COR-L47 (cell line): Measurements from ENCODE around the gene HACL1.
"Not testable (repeated sequence)": the region's sequence is repeated elsewhere in the genome, so short reads cannot be mapped to it uniquely, and the experiment has no call there.

ENCODE experiments used
- DNase-seq: peaks from one replicate; lab custom pipeline; 2025; lab: John Stamatoyannopoulos, UW

Gene HACL1

DNA sequence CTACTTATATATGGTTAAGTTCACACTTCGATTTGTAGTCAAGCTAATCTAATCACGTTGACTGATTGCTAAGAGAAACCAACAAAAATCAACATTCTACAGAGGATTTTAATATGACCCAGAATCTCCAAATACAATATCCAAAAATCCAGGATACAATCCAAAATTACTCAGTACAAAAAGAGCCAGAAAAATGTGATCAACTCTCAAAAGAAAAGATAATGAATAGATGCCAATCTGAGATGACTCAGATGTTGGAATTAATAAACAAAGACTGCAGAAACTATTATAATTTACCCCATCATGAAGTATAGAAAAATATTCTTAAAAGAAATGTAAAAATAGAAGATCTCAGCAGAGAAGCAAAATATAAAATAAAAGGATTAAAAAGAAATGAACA lies 22.3 kb downstream of the HACL1 start:
- no peak for DNase-seq

DNA sequence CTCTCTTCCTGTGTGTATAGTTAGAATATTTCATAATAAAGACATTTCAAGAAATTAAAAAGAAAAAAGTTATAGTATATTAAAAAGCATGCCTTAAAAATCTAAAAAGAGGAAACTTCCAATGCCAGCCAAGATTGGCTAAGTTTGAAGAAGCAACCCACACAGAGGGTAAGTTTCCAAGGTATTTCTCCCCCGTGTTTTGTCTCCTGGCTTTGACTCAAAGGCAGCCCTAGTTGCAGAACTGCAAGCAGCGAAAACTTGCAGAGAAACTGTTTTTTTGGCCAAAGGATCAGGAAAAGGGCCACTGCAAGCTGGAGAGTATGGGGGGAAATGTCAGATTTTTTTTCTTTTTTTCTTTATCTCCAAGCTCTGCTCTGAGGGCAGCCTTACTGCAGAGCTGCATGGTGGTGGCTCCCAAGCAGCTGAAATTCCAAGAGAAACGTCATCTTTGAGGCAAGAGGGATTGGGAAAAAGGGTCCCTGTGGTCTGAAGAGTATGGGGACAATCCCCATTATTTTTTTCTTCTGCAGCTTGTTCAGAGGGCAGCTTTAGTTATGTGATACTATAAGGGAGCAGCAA lies 23.0 kb downstream of the HACL1 start:
- DNase-seq: no peak

DNA sequence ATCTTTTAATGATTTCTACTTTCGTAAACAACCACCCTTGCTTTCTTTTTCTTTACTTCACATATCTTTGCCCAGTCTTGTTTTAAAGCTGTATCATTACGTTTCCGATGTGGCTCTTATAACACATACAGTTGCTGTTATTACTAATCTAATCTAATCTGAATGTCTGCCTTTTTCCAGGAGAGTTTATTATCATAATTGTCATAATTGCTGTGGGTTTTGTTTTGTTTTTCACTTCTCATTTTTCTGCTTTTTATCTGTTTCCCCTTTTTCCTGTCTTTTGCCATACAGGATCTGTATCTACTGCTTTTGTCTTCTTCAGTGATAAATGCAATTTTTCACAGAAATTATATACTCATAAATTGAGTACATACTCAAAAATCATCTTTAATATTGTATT lies 24.9 kb downstream of the HACL1 start:
- DNase-seq: no peak

DNA sequence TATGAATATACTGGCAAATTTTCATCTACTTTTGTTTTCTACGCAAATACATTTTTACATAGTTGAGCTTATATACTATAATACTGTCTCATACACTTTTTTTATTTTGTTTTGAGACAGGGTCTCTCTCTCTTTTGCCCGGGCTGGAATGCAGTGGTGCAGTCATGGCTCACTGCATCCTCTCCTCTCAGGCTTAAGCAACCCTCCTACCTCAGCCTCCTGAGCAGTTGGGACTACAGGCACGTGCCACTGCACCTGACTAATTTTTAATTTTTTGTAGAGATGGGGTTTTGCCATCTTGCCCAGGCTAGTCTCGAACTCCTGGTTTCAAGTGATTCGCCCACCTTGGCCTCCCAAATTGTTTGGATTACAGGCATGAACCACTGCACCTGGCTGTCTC lies 25.9 kb downstream of the HACL1 start:
- DNase-seq: no peak

DNA sequence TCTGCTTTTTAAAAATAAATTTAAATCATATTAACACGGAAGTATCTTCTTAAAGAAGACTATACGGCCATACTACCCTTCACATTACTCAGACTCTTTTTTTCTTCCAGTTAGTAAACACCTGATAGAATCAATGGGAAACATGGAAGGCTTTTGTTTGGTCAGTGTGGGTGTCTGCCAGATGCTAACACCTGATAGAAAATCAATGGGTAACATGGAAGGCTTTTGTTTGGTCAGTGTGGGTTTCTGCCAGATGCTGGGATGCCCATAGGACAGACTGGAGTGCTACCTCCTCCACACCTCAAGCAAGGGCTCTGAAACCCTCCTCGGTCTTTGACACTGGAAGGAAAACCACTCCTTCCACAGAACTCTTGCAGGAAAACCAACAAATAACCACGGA lies 29.2 kb downstream of the HACL1 start:
- no peak for DNase-seq

DNA sequence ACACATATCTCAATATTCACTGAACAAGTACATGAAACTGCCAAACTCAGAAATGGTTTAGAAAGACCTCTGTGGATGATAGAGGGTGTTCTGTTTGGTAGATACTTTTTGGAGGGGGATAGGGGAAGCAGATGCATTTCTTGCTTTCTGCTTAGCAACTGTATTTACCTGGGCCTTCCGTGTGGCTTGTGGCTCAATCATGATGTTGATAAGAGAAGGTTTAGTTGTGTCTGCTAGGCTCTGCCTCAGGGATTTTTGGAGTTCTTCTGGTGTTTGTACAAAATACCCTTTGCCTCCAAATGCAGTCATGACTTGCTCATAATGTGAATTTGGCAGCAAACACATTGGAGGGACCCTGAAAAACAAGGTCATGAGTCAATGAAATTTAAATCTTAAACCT lies 38.2 kb downstream of the HACL1 start:
- DNase-seq: no peak

DNA sequence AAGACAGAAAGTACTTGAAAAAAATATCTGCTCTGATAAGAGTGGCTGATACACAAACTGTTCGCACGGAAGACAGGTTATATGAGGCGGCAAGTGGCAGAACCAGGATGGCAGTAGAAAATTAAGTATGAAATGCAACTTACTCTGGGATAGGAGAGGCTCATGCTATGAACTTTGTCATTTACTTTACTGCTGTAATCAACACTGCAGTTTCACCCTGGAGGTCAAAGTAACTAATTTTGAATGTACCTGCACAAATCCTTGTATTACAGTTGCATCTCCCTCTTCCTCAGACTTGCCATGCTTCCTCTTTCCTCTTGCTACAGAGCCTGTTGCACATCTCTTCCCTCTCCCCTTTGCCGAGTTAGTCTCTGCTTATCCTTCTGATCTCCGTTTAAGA lies 38.8 kb downstream of the HACL1 start:
- no peak for DNase-seq

DNA sequence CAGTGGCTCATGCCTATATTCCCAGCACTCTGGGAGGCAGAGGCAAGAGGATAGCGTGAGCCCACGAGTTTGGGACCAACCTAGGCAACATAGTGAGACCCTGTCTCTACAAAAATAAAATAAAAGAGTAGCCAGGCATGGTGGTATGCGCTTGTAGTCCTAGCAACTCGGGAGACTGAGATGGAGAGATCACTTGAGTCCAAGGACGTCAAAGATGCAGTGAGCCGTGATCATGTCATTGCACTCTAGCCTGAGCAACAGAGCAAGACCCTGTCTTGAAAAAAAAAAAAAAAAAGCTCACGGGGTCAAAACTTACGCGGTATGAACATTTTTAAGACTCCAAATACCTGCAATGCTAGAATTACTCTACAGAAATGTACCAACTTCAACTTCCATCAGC lies 42.8 kb downstream of the HACL1 start:
- DNase-seq: no peak

DNA sequence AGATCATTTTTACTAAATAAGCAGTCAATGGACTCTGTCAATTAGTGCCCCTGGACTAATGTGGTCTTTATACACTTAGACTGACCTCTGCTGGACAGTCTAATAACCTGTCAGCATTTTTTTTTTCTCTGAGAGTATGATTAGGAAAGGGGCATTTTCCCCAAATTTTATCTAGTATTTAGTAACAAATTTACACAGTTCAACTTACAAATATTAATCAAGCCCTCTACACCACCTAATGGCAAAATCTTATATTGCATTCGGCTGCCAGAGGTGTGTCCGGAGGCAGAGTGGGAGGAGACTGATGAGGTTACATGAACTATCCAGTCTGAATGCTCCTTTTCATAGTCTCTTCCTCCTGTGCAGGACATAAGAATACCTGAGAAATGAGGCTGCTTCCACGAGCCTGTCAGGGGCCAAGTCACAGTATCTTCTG lies 43.8 kb downstream of the HACL1 start:
- DNase-seq: peak; percentile 33

DNA sequence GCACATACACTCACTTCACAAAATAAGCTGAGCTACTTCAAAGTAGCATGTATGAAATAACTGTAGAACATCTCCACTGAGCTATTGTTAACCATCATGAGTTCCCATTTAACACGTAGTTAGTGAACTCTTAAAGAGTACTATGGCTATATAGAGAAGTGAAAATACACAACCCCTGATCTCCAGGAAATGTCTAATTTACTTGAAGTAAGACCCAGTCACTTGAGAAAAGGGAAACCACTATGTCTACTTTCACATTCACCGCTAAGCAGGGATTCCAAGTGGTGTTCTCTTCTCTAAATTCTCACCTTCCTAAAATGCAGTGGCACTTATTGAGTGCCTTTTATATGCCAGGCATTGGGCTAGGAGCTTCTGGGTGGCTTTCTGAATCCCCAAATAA lies 44.9 kb downstream of the HACL1 start:
- DNase-seq: no peak

DNA sequence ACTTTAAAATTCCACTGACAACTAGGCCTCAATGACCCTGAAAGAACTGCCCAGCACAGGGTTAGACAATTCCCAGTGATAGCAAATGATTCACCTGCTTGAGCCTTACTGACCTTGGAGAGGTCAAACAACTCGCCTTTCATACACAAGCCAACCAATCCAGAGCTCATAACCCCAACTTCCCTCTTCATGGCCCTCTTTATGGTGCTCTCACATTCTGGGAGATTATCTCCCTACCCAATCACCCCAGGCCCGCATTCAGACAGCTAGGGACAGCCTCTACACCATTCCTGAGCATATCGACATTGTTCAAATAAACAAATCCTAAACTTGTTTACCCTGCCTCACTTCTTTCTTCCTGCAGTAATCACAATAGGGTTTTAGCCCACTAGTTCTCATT lies 47.6 kb downstream of the HACL1 start:
- no peak for DNase-seq

DNA sequence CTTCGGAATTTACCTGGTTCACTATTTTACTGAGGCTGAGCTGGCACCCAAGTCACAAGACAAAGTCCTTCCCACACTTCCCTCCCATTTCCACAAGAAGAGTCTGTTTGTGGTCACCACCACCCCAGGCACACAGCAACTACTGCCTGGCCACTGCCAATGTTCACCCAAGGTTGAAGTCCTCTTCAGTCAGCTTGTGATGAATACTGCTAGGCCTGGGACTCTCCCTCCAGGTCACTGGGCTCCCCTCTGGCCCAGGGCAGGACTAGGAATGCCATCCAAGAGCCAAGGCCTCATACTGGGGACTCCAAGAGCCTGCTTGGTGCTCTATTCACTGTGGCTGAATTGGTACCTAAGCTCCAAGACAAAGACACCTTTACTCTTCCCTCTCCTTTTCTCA lies 49.5 kb downstream of the HACL1 start:
- no peak for DNase-seq

DNA sequence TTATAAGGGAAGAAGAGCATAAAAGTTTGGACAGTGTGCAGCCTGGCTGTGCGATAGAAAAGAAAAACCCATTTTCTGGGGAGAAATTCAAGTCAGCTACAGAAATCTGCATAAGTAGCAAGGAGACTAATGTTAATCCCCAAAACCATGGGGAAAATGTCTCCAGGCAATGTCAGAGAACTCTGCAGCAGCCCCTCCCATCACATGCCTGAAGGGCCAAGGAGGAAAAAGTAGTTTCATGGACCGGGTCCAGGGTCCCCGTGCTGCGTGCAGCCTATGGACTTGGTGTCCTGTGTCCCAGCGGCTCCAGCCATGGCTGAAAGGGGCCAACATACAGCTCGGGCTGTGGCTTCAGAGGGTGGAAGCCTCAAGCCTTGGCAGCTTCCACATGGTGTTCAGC lies 51.5 kb downstream of the HACL1 start:
- no peak for DNase-seq

DNA sequence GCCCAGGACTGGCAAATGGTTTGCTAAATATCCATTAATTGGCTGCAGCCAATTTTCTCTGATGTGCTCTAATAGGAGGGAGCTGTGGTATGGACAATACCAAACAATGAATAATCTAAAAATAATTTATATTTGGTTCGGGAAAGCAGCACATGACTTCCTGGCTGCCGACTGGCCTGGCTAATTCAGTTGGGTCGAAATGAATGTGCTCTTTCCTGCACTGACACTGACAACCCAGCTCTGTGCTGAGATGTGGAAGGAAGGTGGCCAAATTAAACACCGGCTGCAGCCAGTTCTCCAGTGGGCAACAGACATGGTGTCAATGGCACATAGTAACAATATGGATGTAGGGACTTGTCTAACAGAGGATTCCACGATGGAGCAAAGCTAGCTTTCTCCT lies 58.8 kb downstream of the HACL1 start:
- no peak for DNase-seq

DNA sequence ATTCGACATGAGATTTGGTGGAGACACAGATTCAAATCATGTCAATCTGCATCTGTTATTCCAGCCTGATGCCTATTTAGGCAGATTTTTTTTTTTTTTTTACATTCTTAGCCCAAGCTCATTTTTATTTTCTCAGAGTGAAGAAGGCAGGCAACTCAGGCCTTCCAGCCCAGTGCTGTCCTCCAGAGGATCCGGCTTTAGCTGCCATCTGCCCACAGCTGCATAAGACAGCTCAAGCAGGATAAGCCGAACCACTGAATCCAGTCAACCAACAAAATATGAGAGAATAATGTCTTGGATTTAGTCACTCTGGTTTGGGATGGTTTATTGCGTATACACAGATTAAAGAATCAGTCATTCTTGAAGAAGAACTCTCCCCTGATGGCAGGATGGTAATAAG lies 60.0 kb downstream of the HACL1 start:
- no peak for DNase-seq

DNA sequence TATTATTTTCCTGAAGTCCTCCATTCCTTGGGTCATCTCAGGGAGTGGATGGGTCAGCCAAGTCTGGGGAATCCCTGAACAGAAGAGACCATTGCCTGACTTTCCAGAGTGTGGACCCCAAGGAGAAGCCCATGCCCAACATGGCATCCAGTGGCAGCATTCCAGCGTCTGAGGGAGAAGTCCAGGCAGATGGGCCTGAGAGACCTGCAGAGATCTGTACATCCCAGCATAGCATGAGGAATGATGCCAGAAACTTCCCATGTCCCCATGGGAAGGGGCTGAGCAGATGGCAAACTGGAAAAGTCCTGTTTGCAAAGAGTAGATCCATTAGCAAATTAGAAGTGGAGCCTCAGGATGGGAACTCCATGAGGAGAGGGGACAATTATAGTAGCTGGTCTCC lies 62.3 kb downstream of the HACL1 start:
- DNase-seq: no peak

DNA sequence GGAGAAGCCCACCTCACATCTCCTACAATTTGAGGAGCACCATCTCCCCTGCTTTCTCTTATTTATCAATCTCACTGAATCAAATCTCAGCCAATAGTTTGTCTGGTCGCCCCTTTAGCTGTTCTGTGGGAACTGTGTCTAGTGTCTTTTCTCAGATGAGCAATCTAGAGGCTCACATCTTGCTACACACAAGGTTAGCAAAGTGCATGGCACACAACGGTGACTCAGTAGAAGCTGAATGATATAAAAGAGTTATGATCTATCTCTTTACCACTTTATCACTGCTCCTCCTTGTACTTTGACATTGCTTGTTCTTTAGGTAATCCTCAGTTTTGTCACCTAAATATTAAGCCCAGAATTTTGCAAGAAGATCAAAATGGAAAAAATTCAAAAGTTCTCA lies 63.0 kb downstream of the HACL1 start:
- DNase-seq: no peak

DNA sequence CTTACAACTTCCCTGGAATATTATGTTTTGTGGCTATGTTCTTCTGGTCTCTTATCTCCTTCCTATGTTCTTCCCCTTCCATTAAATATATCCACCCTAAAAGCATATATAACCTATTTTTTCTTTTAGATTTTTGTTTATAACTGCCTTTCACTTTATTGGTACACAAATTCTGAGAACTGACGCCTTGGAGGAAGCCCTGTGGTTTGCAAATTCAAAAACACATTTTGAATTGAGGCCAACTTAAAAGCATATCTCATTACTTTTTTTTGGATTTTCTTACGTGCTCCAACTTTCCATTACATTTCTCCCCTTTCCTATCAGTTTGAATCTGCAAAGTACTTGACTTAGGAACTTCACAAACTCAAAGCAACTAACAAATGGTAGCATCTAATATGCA lies 64.5 kb downstream of the HACL1 start:
- DNase-seq: no peak

DNA sequence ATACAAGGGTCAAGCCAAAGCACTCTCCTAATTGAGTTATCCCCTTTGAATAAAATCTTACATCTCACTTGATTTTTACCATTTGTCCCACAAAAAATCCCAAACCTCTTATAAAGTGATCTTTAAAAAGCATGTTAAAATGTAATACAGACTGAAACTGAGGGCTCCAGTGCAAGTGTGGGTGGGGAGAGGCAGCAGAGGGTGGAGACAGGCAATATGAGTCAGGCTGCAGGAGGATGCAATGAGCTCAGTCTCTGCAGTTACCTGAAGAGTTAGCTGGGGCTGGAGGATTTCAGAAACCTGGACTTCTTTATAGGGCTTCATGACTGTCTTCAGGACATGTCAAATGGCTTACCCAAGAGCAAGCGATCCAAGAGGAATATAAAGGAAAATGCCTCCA lies 65.6 kb downstream of the HACL1 start:
- no peak for DNase-seq

DNA sequence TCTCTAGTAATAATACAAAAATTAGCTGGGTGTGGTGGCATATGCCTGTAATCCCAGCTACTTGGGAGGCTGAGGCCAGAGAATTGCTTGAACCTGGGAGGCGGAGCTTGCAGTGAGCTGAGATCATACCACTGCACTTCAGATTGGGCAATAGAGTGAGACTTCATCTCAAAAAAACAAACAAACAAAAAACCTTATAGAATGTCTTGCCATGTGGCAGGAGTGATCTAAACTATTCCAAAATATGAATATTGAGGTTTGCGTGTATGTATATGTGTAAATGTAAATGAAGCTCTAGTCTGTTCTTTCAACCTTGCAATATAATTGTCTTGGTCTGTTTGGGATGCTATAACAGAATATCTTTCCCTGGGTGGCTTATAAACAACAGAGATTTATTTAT lies 68.8 kb downstream of the HACL1 start:
- DNase-seq: not testable (repeated sequence)

DNA sequence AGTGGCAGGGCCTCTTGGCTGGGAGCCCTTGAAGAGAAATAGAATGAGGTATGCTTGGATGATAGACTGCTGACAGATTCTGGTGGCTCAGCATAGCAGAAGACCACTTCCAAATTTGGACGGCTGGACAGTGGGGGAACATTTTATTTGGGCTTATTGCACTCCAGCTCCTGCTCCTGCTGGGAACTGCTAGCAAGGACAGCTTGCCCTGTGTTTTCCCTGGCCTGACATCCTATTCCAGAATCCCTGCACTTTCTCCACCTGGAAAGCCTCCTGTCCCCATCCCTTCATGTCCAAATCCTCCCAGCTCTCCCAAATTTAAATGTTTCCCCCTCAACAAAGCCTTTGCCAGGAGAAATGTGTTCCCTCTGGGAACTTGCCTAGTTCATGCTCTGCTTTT lies 70.0 kb downstream of the HACL1 start:
- DNase-seq: no peak

DNA sequence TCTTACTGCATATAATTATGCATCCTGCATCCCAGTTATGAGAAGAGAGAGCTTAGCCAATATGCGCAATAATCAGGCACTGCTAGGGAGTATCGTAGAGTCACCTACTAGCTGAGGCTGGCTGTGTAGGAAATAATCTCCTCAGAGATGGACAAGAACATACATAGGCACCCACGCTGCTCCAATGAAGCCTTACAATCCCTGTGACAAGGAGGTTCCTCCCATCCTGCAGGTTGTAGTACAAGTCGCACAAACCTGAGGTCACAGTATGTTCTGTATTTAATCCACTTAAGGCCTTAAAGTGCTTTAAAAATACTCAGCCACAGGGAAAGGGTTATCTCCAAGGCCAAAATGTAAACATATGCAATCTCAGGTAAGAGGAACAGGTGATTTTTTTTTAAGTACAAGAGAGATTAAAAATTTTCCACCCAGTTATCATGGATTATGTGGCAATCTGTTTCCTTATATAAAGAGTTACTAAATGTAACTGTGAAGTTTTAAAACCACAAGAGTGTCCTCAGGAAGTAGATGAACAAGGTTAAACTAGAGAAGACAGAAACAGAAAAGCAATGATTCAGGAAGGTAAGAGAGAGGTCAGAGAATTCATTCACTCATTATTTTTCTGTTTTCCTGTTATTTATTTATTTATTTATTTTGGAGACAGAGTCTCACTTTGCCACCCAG lies 72.4 kb downstream of the HACL1 start:
- DNase-seq: no peak

DNA sequence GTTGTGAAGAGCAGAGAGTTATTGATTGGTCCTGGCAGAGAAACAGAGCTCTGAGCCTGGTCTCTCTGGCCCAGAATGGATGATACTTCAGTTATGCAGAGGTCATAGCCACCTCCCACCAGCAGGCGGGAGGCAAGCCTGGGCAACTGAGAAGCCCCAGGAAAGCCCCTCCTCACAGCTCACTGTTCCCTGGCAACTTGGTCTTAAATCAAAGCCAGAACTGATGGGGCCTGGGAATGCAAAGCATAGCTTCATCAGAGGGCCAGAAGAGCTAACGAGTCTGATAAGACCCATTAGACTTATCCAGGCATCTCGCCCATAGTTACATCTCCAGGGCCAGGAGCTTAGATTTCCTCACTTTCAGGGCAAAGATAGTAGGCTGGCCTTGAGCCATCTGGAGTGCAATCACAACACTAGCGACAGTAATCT lies 74.3 kb downstream of the HACL1 start:
- no peak for DNase-seq

DNA sequence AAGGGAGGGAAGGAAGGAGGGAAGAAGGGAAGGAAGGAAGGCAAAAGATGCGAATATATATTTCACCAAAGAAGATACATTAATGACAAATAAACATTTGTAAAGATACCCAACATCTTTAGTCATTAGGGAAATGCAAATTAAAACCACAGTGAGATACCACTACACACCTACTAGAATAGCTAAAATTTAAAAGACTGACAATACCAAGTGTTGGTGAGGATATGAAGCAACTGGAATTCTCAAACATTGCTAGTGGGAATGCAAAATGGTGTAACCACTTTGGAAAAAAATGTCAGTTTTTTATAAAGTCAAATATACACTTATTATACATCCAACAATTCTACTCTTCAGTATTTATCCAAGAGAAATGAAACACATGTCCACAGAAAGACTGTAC lies 75.6 kb downstream of the HACL1 start:
- no peak for DNase-seq
